IMR-90 (cell line): ENCODE data around the gene ROR2. TPM values are rescaled to one million over a fixed set of nuclear protein-coding genes. Genes with fewer than 3 reads are reported as not detected.

Source experiments
- ATAC-seq: fragments of 200-7000 bp; cut with Tn5 transposase; 2 replicates; pipeline ENCODE4 v1.9.1; 2020; ENCODE audit warnings: low read depth, mild to moderate bottlenecking, moderate library complexity
- BruUV-seq: library from RNA; stranded (reverse); fragments of 400-500 nt; replicated peaks from 2 replicates; lab custom pipeline; 2021; lab: Mats Ljungman, UMichigan
- CTCF ChIA-PET: fragments of 300-600 bp; formaldehyde crosslinking; extraction: SDS; loops from one replicate; lab custom pipeline; 2021; ENCODE audit warnings: antibody characterized with exemption; lab: Yijun Ruan, JAX
- POLR2A ChIA-PET: fragments of 300-600 bp; sonication (Branson Sonifier 250); formaldehyde crosslinking; loops from one replicate; lab custom pipeline; 2022; ENCODE audit warnings: antibody characterized with exemption; ENCODE audit not compliant: unreplicated experiment; lab: Charles Lee
- DNase-seq: peaks from one replicate; pipeline ENCODE4 v3.0.0; 2013
- H2AFZ ChIP-seq: replicated peaks from 2 replicates; pipeline ENCODE3; 2013; ENCODE audit warnings: low read length, mild to moderate bottlenecking; ENCODE audit not compliant: poor library complexity
- H2AK5ac ChIP-seq: 2 replicates; pipeline ENCODE4 v1.6.1; 2013; ENCODE audit warnings: low read depth, low read length, inconsistent platforms
- H2AK9ac ChIP-seq: replicated peaks from 2 replicates; pipeline ENCODE3; 2013; ENCODE audit warnings: mild to moderate bottlenecking, low read depth, low read length, moderate library complexity; ENCODE audit not compliant: poor library complexity
- H2BK120ac ChIP-seq: 2 replicates; pipeline ENCODE4 v1.6.1; 2013; ENCODE audit warnings: low read depth, low read length, inconsistent platforms
- H2BK15ac ChIP-seq: 3 replicates; pipeline ENCODE4 v1.6.1; 2013; ENCODE audit warnings: low read depth, low read length, inconsistent platforms
- H2BK20ac ChIP-seq: 2 replicates; pipeline ENCODE4 v1.6.1; 2013; ENCODE audit warnings: low read depth, mild to moderate bottlenecking, inconsistent platforms, low read length, moderate library complexity
- H2BK5ac ChIP-seq: 2 replicates; pipeline ENCODE4 v1.6.1; 2013; ENCODE audit warnings: mild to moderate bottlenecking, low read depth, low read length, inconsistent platforms; ENCODE audit not compliant: poor library complexity, severe bottlenecking
- H3K14ac ChIP-seq: replicated peaks from 2 replicates; pipeline ENCODE4 v1.6.1; 2013; ENCODE audit warnings: low read depth, low read length, inconsistent platforms
- H3K18ac ChIP-seq: 2 replicates; pipeline ENCODE4 v1.6.1; 2013; ENCODE audit warnings: low read depth, low read length, control low read depth
- H3K23ac ChIP-seq: 2 replicates; pipeline ENCODE4 v1.6.1; 2013; ENCODE audit warnings: low read depth, low read length, inconsistent platforms
- H3K27ac ChIP-seq: 2 replicates; pipeline ENCODE4 v1.5.1; 2013; ENCODE audit warnings: mild to moderate bottlenecking, control low read depth, low read length; ENCODE audit not compliant: insufficient read depth
- H3K27me3 ChIP-seq: 2 replicates; pipeline ENCODE4 v1.6.1; 2013; ENCODE audit warnings: low read length; ENCODE audit not compliant: control insufficient read depth, insufficient read depth
- H3K36me3 ChIP-seq: 2 replicates; pipeline ENCODE4 v1.6.1; 2013; ENCODE audit warnings: low read length, mixed read lengths; ENCODE audit not compliant: control insufficient read depth, insufficient read depth
- H3K4ac ChIP-seq: 2 replicates; pipeline ENCODE4 v1.6.1; 2013; ENCODE audit warnings: low read depth, low read length, inconsistent platforms
- H3K4me1 ChIP-seq: 2 replicates; pipeline ENCODE4 v1.6.1; 2013; ENCODE audit warnings: low read length, mixed read lengths; ENCODE audit not compliant: control insufficient read depth, insufficient read depth
- H3K4me2 ChIP-seq: 2 replicates; pipeline ENCODE4 v1.6.1; 2013; ENCODE audit warnings: low read depth, mild to moderate bottlenecking, control low read depth, low read length, moderate library complexity
- H3K4me3 ChIP-seq: 2 replicates; pipeline ENCODE4 v1.5.1; 2013; ENCODE audit warnings: low read depth, mild to moderate bottlenecking, control low read depth, low read length, moderate library complexity; ENCODE audit not compliant: insufficient read depth
- H3K56ac ChIP-seq: 2 replicates; pipeline ENCODE4 v1.6.1; 2013; ENCODE audit warnings: low read length, inconsistent platforms; ENCODE audit not compliant: insufficient read depth; ENCODE audit errors: extremely low read depth
- H3K79me1 ChIP-seq, 2 experiments: 2 replicates each; pipeline ENCODE4 v1.6.1; 2013; ENCODE audit warnings: low read length in 2 of 2, inconsistent platforms in 1 of 2, low read depth in 1 of 2
- H3K9ac ChIP-seq: 2 replicates; pipeline ENCODE4 v1.6.1; 2013; ENCODE audit warnings: low read depth, low read length, control low read depth
- H3K9me1 ChIP-seq: 2 replicates; pipeline ENCODE4 v1.6.1; 2013; ENCODE audit warnings: low read length, inconsistent platforms; ENCODE audit not compliant: insufficient read depth
- H3K9me3 ChIP-seq: 2 replicates; pipeline ENCODE4 v1.6.1; 2013; ENCODE audit warnings: low read length; ENCODE audit not compliant: control insufficient read depth, insufficient read depth
- H4K20me1 ChIP-seq: 2 replicates; pipeline ENCODE4 v1.6.1; 2013; ENCODE audit warnings: low read length, inconsistent platforms; ENCODE audit not compliant: insufficient read depth
- H4K5ac ChIP-seq: 2 replicates; pipeline ENCODE4 v1.6.1; 2013; ENCODE audit warnings: mild to moderate bottlenecking, low read depth, low read length, control low read depth
- H4K8ac ChIP-seq, 2 experiments: 2 replicates each; pipeline ENCODE4 v1.6.1; 2013; ENCODE audit warnings: low read depth in 2 of 2, low read length in 2 of 2, control low read depth in 1 of 2, inconsistent platforms in 1 of 2
- H4K91ac ChIP-seq: 2 replicates; pipeline ENCODE4 v1.6.1; 2013; ENCODE audit warnings: low read depth, low read length, inconsistent platforms; ENCODE audit not compliant: insufficient read depth
- CHD1 ChIP-seq: IDR thresholded peaks from 2 replicates; pipeline ENCODE4 v1.6.1; 2012; ENCODE audit warnings: low read depth, low read length, improper control_type of control experiment
- RAD21 ChIP-seq: IDR thresholded peaks from 2 replicates; pipeline ENCODE4 v1.6.1; 2012; ENCODE audit warnings: low read length, improper control_type of control experiment
- RCOR1 ChIP-seq: IDR thresholded peaks from 2 replicates; pipeline ENCODE4 v1.6.1; 2012; ENCODE audit warnings: mild to moderate bottlenecking, low read length, improper control_type of control experiment; ENCODE audit not compliant: insufficient replicate concordance
- WGBS, 2 experiments: methylation state at CpG; one replicate each; pipeline versions ENCODE4 v1.1.5 to v1.1.7; 2013; ENCODE audit warnings: missing lambda C conversion rate in 2 of 2; ENCODE audit not compliant: insufficient read length in 1 of 2; ENCODE audit errors: extremely low coverage in 2 of 2; 5-methylcytosine and 5-hydroxymethylcytosine counted together
- dilution Hi-C: fragments of 300-500 bp; cut with HindIII; formaldehyde crosslinking; loops from one replicate; pipeline ENCODE4 v1.14.3; 2018; ENCODE audit warnings: low sequenced_read_pairs; ENCODE audit not compliant: unreplicated experiment
- in situ Hi-C: fragments of 300-500 bp; cut with MboI; formaldehyde crosslinking; loops from 3 replicates; pipeline ENCODE4 v1.14.3; 2019; ENCODE audit warnings: low sequenced_read_pairs, inconsistent platforms, mixed read lengths
- intact Hi-C: fragments of 100-400 bp; cut with micrococcal nuclease; formaldehyde crosslinking; loops from 2 replicates; pipeline ENCODE4 v1.10.0; 2022
- polyA plus RNA-seq, 3 experiments: library from polyadenylated mRNA; depleted of rRNA; stranded (reverse); fragments of >200 nt; gene quantifications; 2 replicates each; pipeline ENCODE4 v1.2.3, GENCODE V29; 2012; ENCODE audit warnings: low replicate concordance in 1 of 3
- total RNA-seq: library from RNA; depleted of rRNA; stranded (reverse); fragments of >200 nt; gene quantifications from 2 replicates; pipeline ENCODE4 v1.2.3, GENCODE V29; 2012

ROR2 gene
- total and polyA plus RNA-seq, 2 of the 4 experiments (the other 2 are of a cell fraction): 2.3 to 4.8 TPM

- TF ChIP-seq CHD1 (no peak), RAD21 (peak; percentile 74)
Observed at GRCh38 chr9:91954841-91955471, 4.9 kb upstream of the ROR2 start (continued).

GRCh38 chr9:91953718-91954117, 3.7 kb upstream of the ROR2 start:
- Histone ChIP-seq H2BK120ac (peak overlapping the region; percentile 99; the same call in 1 of the 2 replicates), H3K36me3 (no peaks in the 10 kb centered on the region), H2AK9ac (no peak overlapping the region), H3K27ac (no peak overlapping the region), H2AK5ac (peak overlapping the region; percentile 77; the same call in 1 of the 2 replicates), H3K9me3 (peaks cover 3% of the 10 kb centered on the region; the same call in 1 of the 2 replicates), H3K56ac (no peak overlapping the region), H3K23ac (0 out of 2 replicates have a peak overlapping the region, but pooled peaks have one; percentile 14), H3K4ac (peak overlapping the region; percentile 99), H2AFZ (no peak overlapping the region), H4K91ac (no peak overlapping the region; the same call in 1 of the 2 replicates), H4K8ac (peak overlapping the region in 1 of 2 experiments; percentile 69; a peak in 1 of 4 replicates), H3K9me1 (peaks cover 11% of the 10 kb centered on the region), H2BK15ac (peak overlapping the region; percentile 93; the same call in 2 of the 3 replicates), H2BK5ac (no peak overlapping the region), H3K4me1 (peaks cover 13% of the 10 kb centered on the region), H2BK20ac (peak overlapping the region; percentile 3; the same call in 1 of the 2 replicates), H3K14ac (no peak overlapping the region), H3K4me3 (no peak overlapping the region), H3K9ac (no peak overlapping the region), H3K79me1 (no peaks in the 10 kb centered on the region), H3K27me3 (no peaks in the 10 kb centered on the region; the same call in 1 of the 2 replicates), H3K4me2 (no peak overlapping the region), H4K20me1 (no peaks in the 10 kb centered on the region; the same call in 1 of the 2 replicates), H3K18ac (no peak overlapping the region), H4K5ac (no peak overlapping the region; the same call in 1 of the 2 replicates)
- no peak for TF ChIP-seq CHD1
- no peak for TF ChIP-seq RCOR1
- dilution Hi-C loops (no loop called here), intact Hi-C loops (loop anchor here (2.0 to 5.0 kb wide), 2 partner anchors 161 to 289 kb away; partner anchors contain the start of gene SPTLC1), in situ Hi-C loops (loop anchor here (10.0 kb wide), 1 partner anchor 179 kb away; no protein-coding TSS in a partner anchor)
- WGBS, 2 experiments: 80% methylated on average over 1 of the region's 6 CpGs; no CpG with 5 or more reads in 1 of the 2 experiments
- CTCF ChIA-PET: interaction anchor here (1.0 to 2.6 kb wide), 3 partner anchors 94 to 178 kb away, joined by 4 to 10 read pairs (median 5); no protein-coding TSS in a partner anchor
- POLR2A ChIA-PET: no interaction called here
- no TSS peak for BruUV-seq
- DNase-seq (no peak), ATAC-seq (no peak)
